H9 (cell line): ENCODE data around the gene EOGT. TPM values are rescaled to one million over a fixed set of nuclear protein-coding genes. Genes with fewer than 3 reads are reported as not detected.

Experiments used
- DNase-seq: peaks from one replicate; pipeline ENCODE4 v3.0.0-alpha.2; 2017
- H2AFZ ChIP-seq: one replicate; pipeline ENCODE4 v1.6.1; 2013; ENCODE audit warnings: mild to moderate bottlenecking, low read length, control low read depth, moderate library complexity
- H2AK5ac ChIP-seq: 2 replicates; pipeline ENCODE4 v1.6.1; 2013; ENCODE audit warnings: low read length, control low read depth, mixed read lengths; ENCODE audit not compliant: insufficient read length
- H2BK120ac ChIP-seq: one replicate; pipeline ENCODE4 v1.6.1; 2013; ENCODE audit warnings: low read depth, mild to moderate bottlenecking, low read length, control low read depth, inconsistent platforms; ENCODE audit not compliant: poor library complexity, severe bottlenecking
- H2BK12ac ChIP-seq: 2 replicates; pipeline ENCODE4 v1.6.1; 2013; ENCODE audit warnings: low read length, control low read depth, mixed read lengths, low read depth; ENCODE audit not compliant: insufficient read length
- H2BK15ac ChIP-seq: 2 replicates; pipeline ENCODE4 v1.6.1; 2013; ENCODE audit warnings: low read depth, low read length, control low read depth
- H2BK20ac ChIP-seq: one replicate; pipeline ENCODE4 v1.6.1; 2013; ENCODE audit warnings: low read depth, mild to moderate bottlenecking, low read length, control low read depth, inconsistent platforms; ENCODE audit not compliant: poor library complexity, severe bottlenecking
- H2BK5ac ChIP-seq: 2 replicates; pipeline ENCODE4 v1.6.1; 2013; ENCODE audit warnings: low read length, control low read depth, mixed read lengths; ENCODE audit not compliant: insufficient read length
- H3K14ac ChIP-seq: 2 replicates; pipeline ENCODE4 v1.6.1; 2013; ENCODE audit warnings: low read length, control low read depth; ENCODE audit not compliant: insufficient read depth
- H3K18ac ChIP-seq: 2 replicates; pipeline ENCODE4 v1.6.1; 2013; ENCODE audit warnings: low read depth, mild to moderate bottlenecking, mixed read lengths, low read length, control low read depth; ENCODE audit not compliant: insufficient read length
- H3K23ac ChIP-seq: 2 replicates; pipeline ENCODE4 v1.6.1; 2013; ENCODE audit warnings: low read length, control low read depth, mixed read lengths, low read depth; ENCODE audit not compliant: insufficient read length
- H3K23me2 ChIP-seq: 2 replicates; pipeline ENCODE4 v1.6.1; 2013; ENCODE audit warnings: low read depth, mild to moderate bottlenecking, mixed read lengths, low read length, control low read depth; ENCODE audit not compliant: insufficient read length, poor library complexity, severe bottlenecking
- H3K27ac ChIP-seq: 2 replicates; pipeline ENCODE4 v1.5.1; 2013; ENCODE audit warnings: low read length, control low read depth, mixed read lengths, low read depth; ENCODE audit not compliant: insufficient read length
- H3K27me3 ChIP-seq: 2 replicates; pipeline ENCODE4 v1.6.1; 2013; ENCODE audit warnings: low read length, control low read depth, inconsistent platforms; ENCODE audit not compliant: insufficient read depth
- H3K4ac ChIP-seq: 2 replicates; pipeline ENCODE4 v1.6.1; 2013; ENCODE audit warnings: low read depth, mild to moderate bottlenecking, control low read depth, inconsistent platforms, low read length, moderate library complexity
- H3K4me1 ChIP-seq: 2 replicates; pipeline ENCODE4 v1.6.1; 2013; ENCODE audit warnings: low read length, control low read depth, inconsistent platforms; ENCODE audit not compliant: insufficient read depth
- H3K4me2 ChIP-seq: 2 replicates; pipeline ENCODE4 v1.6.1; 2013; ENCODE audit warnings: low read length, control low read depth, mixed read lengths; ENCODE audit not compliant: insufficient read length, insufficient read depth
- H3K56ac ChIP-seq: 2 replicates; pipeline ENCODE4 v1.6.1; 2013; ENCODE audit warnings: low read depth, mild to moderate bottlenecking, mixed read lengths, low read length, control low read depth; ENCODE audit not compliant: insufficient read length
- H3K79me1 ChIP-seq: 2 replicates; pipeline ENCODE4 v1.6.1; 2013; ENCODE audit warnings: low read depth, mild to moderate bottlenecking, moderate library complexity, low read length, control low read depth, inconsistent platforms; ENCODE audit not compliant: insufficient read depth, poor library complexity, severe bottlenecking
- H3K79me2 ChIP-seq: 2 replicates; pipeline ENCODE4 v1.6.1; 2013; ENCODE audit warnings: low read length, control low read depth, inconsistent platforms; ENCODE audit not compliant: insufficient read depth
- H3K9ac ChIP-seq: 2 replicates; pipeline ENCODE4 v1.6.1; 2013; ENCODE audit warnings: low read length, control low read depth, mixed read lengths; ENCODE audit not compliant: insufficient read length; ENCODE audit errors: extremely low read depth
- H3K9me3 ChIP-seq: one replicate; pipeline ENCODE4 v1.6.1; 2013; ENCODE audit warnings: low read depth, low read length, inconsistent platforms; ENCODE audit not compliant: control insufficient read depth
- H3T11ph ChIP-seq: one replicate; pipeline ENCODE4 v1.6.1; 2013; ENCODE audit warnings: mild to moderate bottlenecking, low read length, control low read depth, inconsistent platforms
- H4K20me1 ChIP-seq: one replicate; pipeline ENCODE4 v1.6.1; 2013; ENCODE audit not compliant: control insufficient read depth, insufficient read length, insufficient read depth
- H4K5ac ChIP-seq: 2 replicates; pipeline ENCODE4 v1.6.1; 2013; ENCODE audit warnings: low read depth, mild to moderate bottlenecking, mixed read lengths, low read length, control low read depth; ENCODE audit not compliant: insufficient read length
- H4K8ac ChIP-seq: replicated peaks from 2 replicates; pipeline ENCODE4 v1.6.1; 2013; ENCODE audit warnings: low read length, control low read depth, mixed read lengths, low read depth; ENCODE audit not compliant: insufficient read length
- H4K91ac ChIP-seq: 2 replicates; pipeline ENCODE4 v1.6.1; 2013; ENCODE audit warnings: low read depth, mild to moderate bottlenecking, moderate library complexity, mixed read lengths, low read length, control low read depth; ENCODE audit not compliant: insufficient read length
- H3K27ac Mint-ChIP-seq, 3 experiments: 2 replicates in 2 of 3; 3 replicates in 1 of 3; pipeline ENCODE4 v1.8.0; 2020 to 2021; ENCODE audit warnings: mixed read lengths in 3 of 3, mild to moderate bottlenecking in 1 of 3, moderate library complexity in 1 of 3
- H3K27me3 Mint-ChIP-seq: 2 replicates; pipeline ENCODE4 v1.8.0; 2021; ENCODE audit warnings: low read depth, mild to moderate bottlenecking, moderate library complexity, mixed read lengths
- H3K36me3 Mint-ChIP-seq, 3 experiments: 2 replicates in 2 of 3; 3 replicates in 1 of 3; pipeline ENCODE4 v1.8.0; 2020 to 2021; ENCODE audit warnings: low read depth in 3 of 3, mixed read lengths in 3 of 3; ENCODE audit not compliant: insufficient read depth in 1 of 3
- H3K4me1 Mint-ChIP-seq, 2 experiments: 2 replicates each; pipeline ENCODE4 v1.8.0; 2020; ENCODE audit warnings: mixed read lengths in 2 of 2
- H3K4me3 Mint-ChIP-seq, 2 experiments: 2 replicates in 1 of 2; 3 replicates in 1 of 2; pipeline ENCODE4 v1.8.0; 2020 to 2021; ENCODE audit warnings: mild to moderate bottlenecking in 2 of 2, mixed read lengths in 2 of 2, moderate library complexity in 1 of 2
- H3K9me3 Mint-ChIP-seq, 2 experiments: 2 replicates in 1 of 2; 3 replicates in 1 of 2; pipeline ENCODE4 v1.8.0; 2020; ENCODE audit warnings: mild to moderate bottlenecking in 2 of 2, mixed read lengths in 2 of 2, moderate library complexity in 1 of 2
- CTCF ChIP-seq: fragments of 200-600 bp; sonication (generic); conservative IDR thresholded peaks from 3 replicates; pipeline ENCODE4 v1.8.0; 2021; ENCODE audit warnings: antibody characterized with exemption, mild to moderate bottlenecking
- WGBS: extraction: QIAGEN DNeasy Blood & Tissue Kit; methylation state at CpG from one replicate; pipeline ENCODE4 v1.1.7; 2013; ENCODE audit warnings: missing lambda C conversion rate, low lambda C conversion rate, mixed read lengths; ENCODE audit not compliant: insufficient read length; ENCODE audit errors: extremely low coverage; 5-methylcytosine and 5-hydroxymethylcytosine counted together
- total RNA-seq: library from RNA; stranded (reverse); gene quantifications from 2 replicates; pipeline ENCODE4 v1.2.1, GENCODE V29; 2021

The EOGT gene
- total RNA-seq, 1 experiment from 2014 or later = 30.5 TPM

- Histone ChIP-seq H4K8ac (no peak overlapping the region), H2BK5ac (no peak overlapping the region), H3K18ac (no peak overlapping the region), H4K5ac (no peak overlapping the region), H2BK12ac (no peak overlapping the region), H2BK120ac (no peak overlapping the region), H3K79me1 (no peaks in the 10 kb centered on the region), H2AK5ac (no peak overlapping the region), H3K23me2 (no peaks in the 10 kb centered on the region), H3K9me3 (no peaks in the 10 kb centered on the region), H3K14ac (no peak overlapping the region), H4K20me1 (no peaks in the 10 kb centered on the region), H3K56ac (no peak overlapping the region), H3T11ph (no peak overlapping the region), H3K27me3 (no peaks in the 10 kb centered on the region), H2BK20ac (no peak overlapping the region), H2BK15ac (no peak overlapping the region), H3K4ac (no peak overlapping the region), H3K79me2 (no peaks in the 10 kb centered on the region), H3K27ac (no peak overlapping the region), H3K4me1 (no peaks in the 10 kb centered on the region), H2AFZ (no peak overlapping the region), H3K4me2 (no peak overlapping the region), H4K91ac (no peak overlapping the region), H3K23ac (no peak overlapping the region), H3K9ac (no peak overlapping the region)
- peaks cover 0 to 3% of the 10 kb centered on the region in 2 experiments; a peak in 2 of 5 replicates for H3K9me3 Mint-ChIP-seq
- no peaks in the 10 kb centered on the region for H3K27me3 Mint-ChIP-seq
- no CpG with 5 or more reads among the region's 8 CpGs for WGBS
- H3K4me3 Mint-ChIP-seq = no peak overlapping the region
- H3K4me1 Mint-ChIP-seq = no peaks in the 10 kb centered on the region
- DNase-seq = no peak
- TF ChIP-seq CTCF = no peak
- peak overlapping the region in 2 of 3 experiments; percentile 27 to 78; a peak in 2 of 7 replicates for H3K27ac Mint-ChIP-seq
- H3K36me3 Mint-ChIP-seq = peaks cover 38 to 75% (median 45%) of the 10 kb centered on the region in 3 experiments
Measured at GRCh38 chr3:68996356-68996995, 17.0 kb downstream of the EOGT start.
